ENCODE results near the gene LY86.

The LY86 gene

DNA sequence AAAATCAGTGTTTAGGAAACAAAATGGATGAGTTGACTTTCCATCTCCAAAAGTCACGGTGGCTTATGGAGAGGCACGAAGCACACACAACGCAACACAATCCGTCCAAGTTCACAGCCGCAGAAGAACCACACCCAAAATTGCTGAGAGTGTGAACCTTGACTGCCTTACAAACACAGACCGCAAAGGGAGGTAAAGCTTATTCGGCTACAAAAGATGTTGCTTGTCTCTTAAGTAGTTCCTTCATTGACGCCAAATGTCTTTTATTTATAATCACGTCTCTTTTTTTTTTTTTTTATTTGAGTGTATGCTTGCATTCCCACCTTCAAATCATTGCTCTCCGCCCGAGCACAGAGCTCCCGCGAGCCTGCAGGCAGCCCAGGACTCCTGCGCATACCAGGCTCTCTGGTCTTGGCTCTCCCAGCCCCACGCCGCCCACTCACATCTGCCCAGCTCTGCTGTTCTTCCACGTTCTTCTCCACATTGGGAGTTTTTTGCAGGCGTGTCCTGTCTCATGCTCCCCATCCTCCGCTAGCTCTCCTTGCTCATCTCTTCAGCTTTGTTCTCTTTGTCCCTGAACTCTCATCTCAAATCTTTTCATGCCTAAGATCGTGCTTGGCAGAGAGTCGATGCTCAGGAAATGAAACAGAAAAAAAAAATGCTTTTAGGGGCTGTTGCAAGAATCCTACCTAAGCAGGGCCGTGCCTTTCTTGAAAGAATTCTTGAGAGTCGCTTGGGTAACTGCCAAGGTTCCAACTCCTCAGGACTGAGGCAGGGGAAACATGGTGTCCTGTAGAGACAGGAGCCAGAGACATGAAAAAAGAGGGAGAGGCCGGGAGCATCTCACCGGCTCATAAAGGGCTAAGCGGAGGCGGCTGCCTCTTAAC is 25.8 kb downstream of the LY86 start:
- H3K27ac ChIP-seq (ENCODE audit: low read length) = no peak overlapping the region
- H3K27me3 ChIP-seq (ENCODE audit: insufficient read depth, low read length) = no peaks in the 10 kb centered on the region
- no peaks in the 10 kb centered on the region for H3K4me1 ChIP-seq (ENCODE audit: insufficient read depth, low read length)
- H3K4me3 ChIP-seq (ENCODE audit: low read length) = no peak overlapping the region
- no peaks in the 10 kb centered on the region for H3K9me3 ChIP-seq (ENCODE audit: insufficient read depth, low read depth, low read length)
- no peaks in the 10 kb centered on the region for H3K36me3 ChIP-seq (ENCODE audit: insufficient read depth, low read depth, low read length)
- no peak overlapping the region for H3K9ac ChIP-seq (ENCODE audit: low read depth, low read length)

DNA sequence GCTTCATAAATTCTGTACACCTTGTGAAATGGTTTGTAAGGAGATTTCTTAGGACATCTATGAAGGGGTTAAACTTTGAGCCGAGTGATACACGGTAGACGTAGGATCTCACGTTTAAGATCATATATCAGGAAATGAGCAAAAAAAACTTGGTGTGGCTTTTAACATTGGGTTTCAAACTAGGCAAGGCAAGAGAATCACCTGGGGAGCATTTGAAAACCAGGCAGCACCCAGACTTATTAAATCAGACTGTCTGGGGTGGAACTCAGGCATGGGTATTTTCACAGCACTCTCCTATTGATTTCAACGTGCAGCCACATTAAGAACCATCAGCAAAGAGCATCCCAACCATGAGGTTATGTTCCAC is 26.4 kb downstream of the LY86 start:
- H3K9ac ChIP-seq (ENCODE audit: low read depth, low read length) = no peak overlapping the region
- no peaks in the 10 kb centered on the region for H3K36me3 ChIP-seq (ENCODE audit: insufficient read depth, low read depth, low read length)
- no peak overlapping the region for H3K4me3 ChIP-seq (ENCODE audit: low read length)
- H3K27ac ChIP-seq (ENCODE audit: low read length) = no peak overlapping the region
- H3K4me1 ChIP-seq (ENCODE audit: insufficient read depth, low read length) = no peaks in the 10 kb centered on the region
- no peaks in the 10 kb centered on the region for H3K9me3 ChIP-seq (ENCODE audit: insufficient read depth, low read depth, low read length)
- H3K27me3 ChIP-seq (ENCODE audit: insufficient read depth, low read length) = no peaks in the 10 kb centered on the region

DNA sequence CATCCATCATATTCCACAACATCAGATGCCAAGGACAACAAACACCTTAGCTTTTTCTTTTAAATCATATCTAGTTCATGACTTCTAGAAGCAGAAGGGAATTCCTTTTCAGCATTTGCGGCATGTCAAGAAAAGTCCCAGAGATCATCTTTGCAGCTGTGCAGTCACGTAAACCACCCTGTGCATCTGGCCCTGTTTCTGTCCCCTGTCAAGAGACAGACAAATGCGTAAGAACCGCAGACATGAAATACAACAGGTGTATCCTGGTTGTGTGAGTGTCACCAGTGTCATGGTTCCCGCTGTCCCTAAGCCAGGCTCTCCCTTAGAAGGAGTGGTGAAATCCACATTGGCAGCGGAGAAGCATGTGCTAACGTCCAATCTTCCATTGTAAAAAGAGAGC is 28.1 kb downstream of the LY86 start:
- Histone ChIP-seq H3K36me3 (ENCODE audit: insufficient read depth, low read depth, low read length) (no peaks in the 10 kb centered on the region), H3K9me3 (ENCODE audit: insufficient read depth, low read depth, low read length) (no peaks in the 10 kb centered on the region), H3K27me3 (ENCODE audit: insufficient read depth, low read length) (no peaks in the 10 kb centered on the region), H3K4me1 (ENCODE audit: insufficient read depth, low read length) (no peaks in the 10 kb centered on the region), H3K9ac (ENCODE audit: low read depth, low read length) (no peak overlapping the region), H3K4me3 (ENCODE audit: low read length) (no peak overlapping the region), H3K27ac (ENCODE audit: low read length) (no peak overlapping the region)

DNA sequence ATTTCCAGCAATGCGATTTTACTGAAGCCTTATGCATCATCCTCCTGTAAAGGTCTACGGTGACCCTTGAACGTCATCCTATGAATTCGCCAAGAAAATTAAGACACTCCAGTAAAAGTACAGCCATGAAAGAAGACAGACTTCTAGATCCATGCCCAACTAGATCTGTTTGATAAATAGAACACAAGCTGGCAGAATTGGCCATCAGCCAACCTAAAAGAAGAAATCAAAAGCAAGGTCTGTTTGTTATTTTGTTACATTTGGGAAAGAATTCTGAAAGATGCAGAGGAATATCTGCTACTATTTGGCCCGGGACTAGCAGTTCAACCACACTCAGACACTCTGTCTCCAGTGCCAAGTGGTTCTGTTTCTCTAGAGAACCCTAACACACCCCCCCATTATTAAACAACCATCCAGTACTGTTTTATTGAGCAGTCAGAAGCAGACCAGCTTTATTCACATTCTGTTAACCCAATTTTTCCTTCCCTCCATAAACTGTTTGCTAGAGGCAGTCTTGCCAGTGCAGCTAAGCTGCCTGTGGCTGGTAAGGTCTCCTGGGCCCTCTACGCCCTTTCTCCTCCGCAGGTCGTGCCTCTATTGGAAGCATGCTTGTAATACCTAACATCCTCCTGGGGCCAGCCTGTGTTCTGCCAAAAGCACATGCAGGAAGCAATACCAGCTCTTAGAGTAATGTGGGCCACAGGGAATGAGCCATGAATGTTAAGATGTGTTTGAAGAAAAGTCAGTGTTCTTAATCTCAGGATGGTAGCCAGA is 30.7 kb downstream of the LY86 start:
- no peak overlapping the region for H3K4me3 ChIP-seq (ENCODE audit: low read length)

DNA sequence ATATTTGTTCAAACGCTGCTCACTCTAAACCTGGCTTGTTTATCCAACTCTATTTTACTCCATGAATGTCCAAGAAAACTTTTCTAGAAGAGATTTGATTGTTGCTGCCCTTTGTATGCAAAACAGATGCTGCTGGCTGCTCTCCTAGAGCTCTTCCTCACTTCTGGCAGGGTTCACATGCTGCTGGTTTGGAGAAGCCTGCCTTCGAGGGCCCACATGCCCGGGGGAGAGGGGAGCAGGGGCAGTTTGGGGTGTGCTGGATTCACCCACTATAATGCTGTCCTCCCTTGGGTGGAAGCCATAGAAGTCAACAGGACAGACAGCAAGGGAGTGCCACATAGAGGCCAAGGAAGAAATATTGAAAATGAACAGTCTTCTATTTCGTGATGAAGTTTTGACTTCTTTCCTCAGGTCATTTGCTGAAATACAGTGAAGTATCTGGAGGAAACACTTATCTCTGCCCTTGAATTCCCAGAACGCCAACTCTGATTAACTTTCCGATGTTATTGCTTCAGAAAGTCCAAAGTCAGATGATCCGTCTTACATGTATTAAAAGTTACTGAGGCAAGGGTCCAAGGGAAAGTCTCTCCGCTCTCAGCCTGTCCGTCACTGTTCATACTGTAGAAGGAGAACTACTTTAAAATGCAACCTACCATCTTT is 32.4 kb downstream of the LY86 start:
- no peaks in the 10 kb centered on the region for H3K27me3 ChIP-seq (ENCODE audit: insufficient read depth, low read length)
- H3K27ac ChIP-seq (ENCODE audit: low read length) = no peak overlapping the region
- no peak overlapping the region for H3K4me3 ChIP-seq (ENCODE audit: low read length)
- no peaks in the 10 kb centered on the region for H3K9me3 ChIP-seq (ENCODE audit: insufficient read depth, low read depth, low read length)
- no peaks in the 10 kb centered on the region for H3K4me1 ChIP-seq (ENCODE audit: insufficient read depth, low read length)
- no peaks in the 10 kb centered on the region for H3K36me3 ChIP-seq (ENCODE audit: insufficient read depth, low read depth, low read length)
- no peak overlapping the region for H3K9ac ChIP-seq (ENCODE audit: low read depth, low read length)

More for the DNA sequence above, 30.7 kb downstream of the LY86 start:
- Histone ChIP-seq H3K36me3 (ENCODE audit: insufficient read depth, low read depth, low read length) (no peaks in the 10 kb centered on the region), H3K9me3 (ENCODE audit: insufficient read depth, low read depth, low read length) (no peaks in the 10 kb centered on the region), H3K27ac (ENCODE audit: low read length) (no peak overlapping the region), H3K27me3 (ENCODE audit: insufficient read depth, low read length) (no peaks in the 10 kb centered on the region), H3K9ac (ENCODE audit: low read depth, low read length) (no peak overlapping the region), H3K4me1 (ENCODE audit: insufficient read depth, low read length) (no peaks in the 10 kb centered on the region)

DNA sequence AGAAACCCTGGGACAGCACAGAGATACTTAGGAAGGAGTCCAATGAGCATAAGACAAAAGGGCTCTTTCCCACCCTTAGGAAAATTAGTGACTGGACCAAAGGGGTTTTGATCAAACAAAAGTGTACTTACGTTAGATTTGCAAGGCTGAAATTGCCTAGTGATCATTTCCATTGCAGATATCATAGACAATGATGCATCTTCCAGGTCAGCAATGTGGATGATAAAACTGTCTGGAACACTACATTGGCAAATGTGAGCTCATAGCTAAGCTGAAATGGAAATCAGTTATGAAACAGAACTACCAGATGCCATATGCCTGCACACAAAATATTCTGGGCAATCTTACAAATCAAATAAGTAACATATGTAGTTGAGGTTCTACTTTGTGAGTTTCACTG is 34.0 kb downstream of the LY86 start:
- H3K27me3 ChIP-seq (ENCODE audit: insufficient read depth, low read length) = no peaks in the 10 kb centered on the region
- no peaks in the 10 kb centered on the region for H3K4me1 ChIP-seq (ENCODE audit: insufficient read depth, low read length)
- no peaks in the 10 kb centered on the region for H3K9me3 ChIP-seq (ENCODE audit: insufficient read depth, low read depth, low read length)
- H3K9ac ChIP-seq (ENCODE audit: low read depth, low read length) = no peak overlapping the region
- no peak overlapping the region for H3K27ac ChIP-seq (ENCODE audit: low read length)
- H3K4me3 ChIP-seq (ENCODE audit: low read length) = no peak overlapping the region
- H3K36me3 ChIP-seq (ENCODE audit: insufficient read depth, low read depth, low read length) = no peaks in the 10 kb centered on the region

DNA sequence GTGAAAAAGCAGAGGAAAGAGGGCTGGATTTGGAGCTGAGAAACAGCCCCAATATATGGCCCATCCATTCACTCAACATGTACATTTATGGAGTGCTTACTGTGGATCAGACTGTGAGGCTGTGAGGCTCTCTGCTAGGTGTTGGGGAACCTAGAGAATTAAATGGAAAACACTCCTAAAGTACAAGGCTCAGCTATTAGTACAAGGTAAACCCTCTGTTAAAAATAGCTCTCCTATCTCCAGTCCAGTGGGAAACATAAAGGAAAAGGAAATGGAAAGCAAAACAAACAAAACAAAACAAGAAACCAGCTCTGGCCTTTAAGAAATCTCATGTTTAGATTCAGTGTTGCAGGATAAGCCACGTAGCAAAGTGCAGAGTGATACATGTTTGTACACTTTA is 35.0 kb downstream of the LY86 start:
- Histone ChIP-seq H3K27ac (ENCODE audit: low read length) (no peak overlapping the region), H3K9ac (ENCODE audit: low read depth, low read length) (no peak overlapping the region), H3K9me3 (ENCODE audit: insufficient read depth, low read depth, low read length) (no peaks in the 10 kb centered on the region), H3K36me3 (ENCODE audit: insufficient read depth, low read depth, low read length) (no peaks in the 10 kb centered on the region), H3K4me1 (ENCODE audit: insufficient read depth, low read length) (no peaks in the 10 kb centered on the region), H3K4me3 (ENCODE audit: low read length) (no peak overlapping the region), H3K27me3 (ENCODE audit: insufficient read depth, low read length) (no peaks in the 10 kb centered on the region)

DNA sequence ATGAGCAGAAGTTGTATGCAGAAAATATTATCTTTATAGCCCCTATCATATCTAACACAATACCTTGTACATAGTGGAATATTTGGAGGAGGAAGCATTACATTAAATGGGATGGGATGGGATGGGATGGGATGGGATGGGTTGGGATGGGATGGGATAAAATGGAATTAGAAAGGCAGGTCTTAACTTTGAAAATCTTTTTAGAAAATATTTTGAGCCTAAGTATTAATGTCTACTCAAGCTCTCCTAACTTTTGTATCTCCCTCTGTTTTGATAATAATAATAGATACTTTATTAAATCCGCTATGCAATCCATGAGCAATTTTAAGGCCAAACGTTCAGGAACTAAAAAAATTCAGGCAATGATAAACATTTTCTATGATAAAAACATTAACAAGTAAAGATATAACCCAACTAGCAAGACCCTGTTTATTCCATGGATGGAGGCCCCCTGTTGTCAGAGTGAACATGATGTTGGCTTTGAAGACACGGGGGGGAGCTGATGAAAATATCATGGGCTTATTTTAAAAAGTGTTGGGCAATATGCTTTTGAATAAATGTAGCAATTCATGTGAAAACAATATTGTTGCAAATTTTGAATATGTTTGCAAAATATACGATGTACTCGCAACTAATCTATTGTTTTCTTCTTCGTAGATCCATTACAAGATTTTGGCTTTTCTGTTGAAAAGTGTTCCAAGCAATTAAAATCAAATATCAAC is 35.9 kb downstream of the LY86 start:
- Histone ChIP-seq H3K27me3 (ENCODE audit: insufficient read depth, low read length) (no peaks in the 10 kb centered on the region), H3K4me1 (ENCODE audit: insufficient read depth, low read length) (no peaks in the 10 kb centered on the region), H3K36me3 (ENCODE audit: insufficient read depth, low read depth, low read length) (no peaks in the 10 kb centered on the region), H3K9ac (ENCODE audit: low read depth, low read length) (no peak overlapping the region), H3K9me3 (ENCODE audit: insufficient read depth, low read depth, low read length) (no peaks in the 10 kb centered on the region), H3K27ac (ENCODE audit: low read length) (no peak overlapping the region), H3K4me3 (ENCODE audit: low read length) (no peak overlapping the region)

DNA sequence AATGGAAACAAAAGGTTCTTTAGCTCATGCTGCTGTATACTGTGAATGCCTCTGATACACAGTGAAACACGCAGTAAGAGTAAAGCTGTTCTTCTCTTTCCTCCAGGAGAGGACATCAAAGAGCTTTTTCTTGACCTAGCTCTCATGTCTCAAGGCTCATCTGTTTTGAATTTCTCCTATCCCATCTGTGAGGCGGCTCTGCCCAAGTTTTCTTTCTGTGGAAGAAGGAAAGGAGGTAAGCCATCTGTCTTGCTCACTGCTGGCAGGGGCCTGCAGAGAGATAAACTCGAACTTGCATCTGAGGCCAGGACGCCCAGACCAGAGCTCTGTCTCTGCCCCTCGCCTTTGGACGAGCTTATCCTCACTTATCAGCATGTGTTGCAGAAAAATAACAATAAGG is 37.7 kb downstream of the LY86 start:
- H3K4me1 ChIP-seq (ENCODE audit: insufficient read depth, low read length) = no peaks in the 10 kb centered on the region
- no peaks in the 10 kb centered on the region for H3K27me3 ChIP-seq (ENCODE audit: insufficient read depth, low read length)
- H3K9me3 ChIP-seq (ENCODE audit: insufficient read depth, low read depth, low read length) = no peaks in the 10 kb centered on the region
- no peaks in the 10 kb centered on the region for H3K36me3 ChIP-seq (ENCODE audit: insufficient read depth, low read depth, low read length)
- no peak overlapping the region for H3K27ac ChIP-seq (ENCODE audit: low read length)
- no peak overlapping the region for H3K4me3 ChIP-seq (ENCODE audit: low read length)
- no peak overlapping the region for H3K9ac ChIP-seq (ENCODE audit: low read depth, low read length)

DNA sequence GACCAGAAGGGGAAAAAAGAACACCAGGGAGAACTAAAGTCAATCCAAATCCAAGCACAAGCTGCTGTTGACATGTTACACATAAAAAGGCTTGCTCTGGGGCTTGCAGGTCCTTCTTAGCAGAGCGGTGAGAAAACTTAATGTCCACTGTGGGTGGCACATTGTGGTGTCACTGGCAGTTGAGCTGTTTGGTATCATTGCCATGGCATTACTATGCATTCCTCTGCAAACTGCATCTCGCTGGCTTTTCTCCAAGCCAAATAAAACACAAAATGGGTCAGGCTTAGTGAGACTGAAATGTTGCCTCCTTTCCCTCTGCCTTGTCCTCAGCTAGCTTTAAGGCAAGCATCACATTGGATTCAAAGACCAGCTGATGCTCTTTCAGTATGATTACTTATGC is 40.9 kb downstream of the LY86 start:
- Histone ChIP-seq H3K9me3 (ENCODE audit: insufficient read depth, low read depth, low read length) (no peaks in the 10 kb centered on the region), H3K27me3 (ENCODE audit: insufficient read depth, low read length) (no peaks in the 10 kb centered on the region), H3K4me1 (ENCODE audit: insufficient read depth, low read length) (no peaks in the 10 kb centered on the region), H3K36me3 (ENCODE audit: insufficient read depth, low read depth, low read length) (no peaks in the 10 kb centered on the region), H3K4me3 (ENCODE audit: low read length) (no peak overlapping the region), H3K27ac (ENCODE audit: low read length) (no peak overlapping the region), H3K9ac (ENCODE audit: low read depth, low read length) (no peak overlapping the region)

DNA sequence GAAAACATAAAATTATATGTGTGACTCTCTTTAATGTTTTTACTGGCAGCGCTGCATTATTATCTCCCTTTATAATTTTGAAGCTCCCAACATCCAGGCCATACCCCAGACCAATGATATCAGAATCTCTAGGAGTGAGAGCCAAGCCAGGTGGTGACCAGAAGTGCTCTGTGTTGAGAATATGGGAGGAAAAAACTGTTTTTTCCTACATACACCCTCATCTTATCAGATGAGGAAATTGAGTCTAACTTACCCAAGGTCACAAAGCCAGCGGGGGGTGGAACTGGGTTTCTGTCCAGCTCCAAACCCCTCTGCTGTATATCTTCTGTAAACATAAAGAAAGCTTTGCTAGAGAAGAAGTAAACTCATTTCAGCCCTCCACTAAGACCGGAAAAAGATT is 42.5 kb downstream of the LY86 start:
- Histone ChIP-seq H3K4me1 (ENCODE audit: insufficient read depth, low read length) (no peaks in the 10 kb centered on the region), H3K27me3 (ENCODE audit: insufficient read depth, low read length) (no peaks in the 10 kb centered on the region), H3K36me3 (ENCODE audit: insufficient read depth, low read depth, low read length) (no peaks in the 10 kb centered on the region), H3K9me3 (ENCODE audit: insufficient read depth, low read depth, low read length) (no peaks in the 10 kb centered on the region), H3K4me3 (ENCODE audit: low read length) (no peak overlapping the region), H3K27ac (ENCODE audit: low read length) (no peak overlapping the region), H3K9ac (ENCODE audit: low read depth, low read length) (no peak overlapping the region)
